Liver (tissue), 3 donors: ENCODE results near the gene DACH1.

Source experiments
- FOXA1 ChIP-seq: IDR thresholded peaks from 2 replicates; pipeline ENCODE4 v1.6.1; 2016; ENCODE audit warnings: antibody characterized with exemption
- RAD21 ChIP-seq, 2 donors: IDR thresholded peaks; 2 replicates each; pipeline ENCODE4 v1.6.1; 2016; ENCODE audit warnings: antibody characterized with exemption in 2 of 2, mild to moderate bottlenecking in 2 of 2
- RXRA ChIP-seq, 2 donors: IDR thresholded peaks; 2 replicates each; pipeline ENCODE4 v1.6.1; 2017 to 2018; ENCODE audit warnings: antibody characterized with exemption in 2 of 2, mild to moderate bottlenecking in 1 of 2
- SP1 ChIP-seq: IDR thresholded peaks from 2 replicates; pipeline ENCODE4 v1.6.1; 2018; ENCODE audit warnings: antibody characterized with exemption, mild to moderate bottlenecking
- TAF1 ChIP-seq: conservative IDR thresholded peaks from 2 replicates; pipeline ENCODE4 v1.6.1; 2016; ENCODE audit warnings: antibody characterized with exemption, mild to moderate bottlenecking
- TF ChIP-seq, protein P1 (sequence below): IDR thresholded peaks from 2 replicates; pipeline ENCODE4 v1.6.1; 2016; ENCODE audit warnings: antibody characterized with exemption
- TF ChIP-seq, protein P2 (sequence below): fragments of 150-350 bp; IDR thresholded peaks from 2 replicates; pipeline ENCODE4 v1.5.1; 2017; ENCODE audit warnings: improper control_type of control experiment, low read depth, low read length; ENCODE audit not compliant: missing input control
- donor health status: healthy.
- donor health status: healthy.

DNA sequence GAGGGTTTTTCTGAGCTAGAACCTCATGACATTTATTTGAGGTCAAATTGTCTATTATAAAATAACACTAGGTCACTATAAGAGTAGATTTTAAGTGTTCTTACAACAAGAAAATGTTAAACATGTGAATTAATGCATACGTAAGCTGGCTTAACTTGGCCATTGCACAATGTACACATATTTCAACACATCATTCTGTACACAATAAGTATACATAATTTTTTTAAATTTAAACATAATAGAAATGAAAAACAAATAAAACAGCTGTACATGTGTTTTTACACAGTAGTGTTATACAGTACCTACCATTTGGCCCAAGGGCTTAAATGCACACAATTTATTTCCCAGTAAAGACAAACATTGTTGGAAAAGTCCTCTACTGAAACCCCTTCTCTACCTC lies 269.9 kb downstream of the DACH1 start:
- TF ChIP-seq, protein P1, sequence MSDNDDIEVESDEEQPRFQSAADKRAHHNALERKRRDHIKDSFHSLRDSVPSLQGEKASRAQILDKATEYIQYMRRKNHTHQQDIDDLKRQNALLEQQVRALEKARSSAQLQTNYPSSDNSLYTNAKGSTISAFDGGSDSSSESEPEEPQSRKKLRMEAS = no peak
- TF ChIP-seq, protein P2, sequence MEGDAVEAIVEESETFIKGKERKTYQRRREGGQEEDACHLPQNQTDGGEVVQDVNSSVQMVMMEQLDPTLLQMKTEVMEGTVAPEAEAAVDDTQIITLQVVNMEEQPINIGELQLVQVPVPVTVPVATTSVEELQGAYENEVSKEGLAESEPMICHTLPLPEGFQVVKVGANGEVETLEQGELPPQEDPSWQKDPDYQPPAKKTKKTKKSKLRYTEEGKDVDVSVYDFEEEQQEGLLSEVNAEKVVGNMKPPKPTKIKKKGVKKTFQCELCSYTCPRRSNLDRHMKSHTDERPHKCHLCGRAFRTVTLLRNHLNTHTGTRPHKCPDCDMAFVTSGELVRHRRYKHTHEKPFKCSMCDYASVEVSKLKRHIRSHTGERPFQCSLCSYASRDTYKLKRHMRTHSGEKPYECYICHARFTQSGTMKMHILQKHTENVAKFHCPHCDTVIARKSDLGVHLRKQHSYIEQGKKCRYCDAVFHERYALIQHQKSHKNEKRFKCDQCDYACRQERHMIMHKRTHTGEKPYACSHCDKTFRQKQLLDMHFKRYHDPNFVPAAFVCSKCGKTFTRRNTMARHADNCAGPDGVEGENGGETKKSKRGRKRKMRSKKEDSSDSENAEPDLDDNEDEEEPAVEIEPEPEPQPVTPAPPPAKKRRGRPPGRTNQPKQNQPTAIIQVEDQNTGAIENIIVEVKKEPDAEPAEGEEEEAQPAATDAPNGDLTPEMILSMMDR = no peak
- TF ChIP-seq RAD21 (IDR thresholded peaks at IDR 0.05) (no peak), SP1 (no peak), TAF1 (no peak), RXRA (IDR thresholded peaks at IDR 0.05) (no peak), FOXA1 (no peak)
